DND-41 (cell line): ENCODE measurements around the gene MYH15.
"Not testable (repeated sequence)": the region's sequence is repeated elsewhere in the genome, so short reads cannot be mapped to it uniquely, and the experiment has no call there.

ENCODE experiments used
- ATAC-seq: fragments of 200-7000 bp; cut with Tn5 transposase; 3 replicates; pipeline ENCODE4 v1.9.1; 2021; ENCODE audit warnings: low read depth; ENCODE audit not compliant: insufficient read depth
- DNase-seq: peaks from one replicate; pipeline ENCODE4 v3.0.0-alpha.2; 2020
- H2AFZ ChIP-seq: 2 replicates; pipeline ENCODE4 v1.6.0; 2012; ENCODE audit warnings: low read depth, low read length
- H3K27ac ChIP-seq: 2 replicates; pipeline ENCODE4 v1.5.1; 2012; ENCODE audit warnings: low read length, inconsistent platforms
- H3K27me3 ChIP-seq: fragments of 200-600 bp; sonication (generic); 2 replicates; pipeline ENCODE4 v1.6.0; 2012; ENCODE audit warnings: low read length, mild to moderate bottlenecking, inconsistent platforms; ENCODE audit not compliant: insufficient read depth, poor library complexity
- H3K36me3 ChIP-seq: 2 replicates; pipeline ENCODE4 v1.5.1; 2012; ENCODE audit warnings: low read length, inconsistent platforms; ENCODE audit not compliant: insufficient read depth
- H3K4me1 ChIP-seq: 2 replicates; pipeline ENCODE4 v1.5.1; 2012; ENCODE audit warnings: mild to moderate bottlenecking, low read length; ENCODE audit not compliant: insufficient read depth
- H3K4me2 ChIP-seq: 2 replicates; pipeline ENCODE4 v1.6.0; 2012; ENCODE audit warnings: mild to moderate bottlenecking, moderate library complexity, low read length, inconsistent platforms; ENCODE audit not compliant: insufficient read depth
- H3K4me3 ChIP-seq, 2 experiments: fragments of 200-600 bp in 1 of 2; shearing (Covaris generic) in 1 of 2; 2 replicates each; pipeline ENCODE4 v1.5.1; 2012 to 2016; ENCODE audit warnings: inconsistent platforms in 2 of 2, low read length in 2 of 2, mild to moderate bottlenecking in 2 of 2, low read depth in 1 of 2, moderate library complexity in 1 of 2
- H3K79me2 ChIP-seq: 2 replicates; pipeline ENCODE4 v1.6.0; 2012; ENCODE audit warnings: low read length, inconsistent platforms; ENCODE audit not compliant: insufficient read depth
- H3K9ac ChIP-seq: 2 replicates; pipeline ENCODE4 v1.6.0; 2012; ENCODE audit warnings: low read depth, mild to moderate bottlenecking, inconsistent platforms, low read length, moderate library complexity
- H3K9me3 ChIP-seq: 2 replicates; pipeline ENCODE4 v1.5.1; 2012; ENCODE audit warnings: low read length, moderate library complexity, mild to moderate bottlenecking, inconsistent platforms; ENCODE audit not compliant: insufficient read depth, severe bottlenecking
- H4K20me1 ChIP-seq: 2 replicates; pipeline ENCODE4 v1.6.0; 2012; ENCODE audit warnings: low read length; ENCODE audit not compliant: insufficient read depth
- EZH2 ChIP-seq: IDR thresholded peaks from 3 replicates; pipeline ENCODE4 v1.6.1; 2012; ENCODE audit warnings: borderline replicate concordance, low read depth, mild to moderate bottlenecking, moderate library complexity, low read length, inconsistent platforms; ENCODE audit not compliant: severe bottlenecking
- TF ChIP-seq, protein P1 (sequence below): IDR thresholded peaks from 2 replicates; pipeline ENCODE4 v1.5.1; 2012; ENCODE audit warnings: borderline replicate concordance, low read length, moderate library complexity, mild to moderate bottlenecking; ENCODE audit not compliant: poor library complexity, severe bottlenecking; ENCODE audit errors: extremely low read depth

MYH15 gene

GRCh38 chr3:108383306-108383705 is 127.1 kb downstream of the MYH15 start:
- Histone ChIP-seq H3K36me3 (no peaks in the 10 kb centered on the region), H3K9ac (no peak overlapping the region), H3K9me3 (no peaks in the 10 kb centered on the region), H3K4me3 (no peak overlapping the region), H3K79me2 (no peaks in the 10 kb centered on the region), H3K4me1 (no peaks in the 10 kb centered on the region), H3K27ac (no peak overlapping the region), H4K20me1 (no peaks in the 10 kb centered on the region), H3K27me3 (no peaks in the 10 kb centered on the region), H2AFZ (no peak overlapping the region), H3K4me2 (no peak overlapping the region)
- no peak for TF ChIP-seq EZH2
- TF ChIP-seq, protein P1, sequence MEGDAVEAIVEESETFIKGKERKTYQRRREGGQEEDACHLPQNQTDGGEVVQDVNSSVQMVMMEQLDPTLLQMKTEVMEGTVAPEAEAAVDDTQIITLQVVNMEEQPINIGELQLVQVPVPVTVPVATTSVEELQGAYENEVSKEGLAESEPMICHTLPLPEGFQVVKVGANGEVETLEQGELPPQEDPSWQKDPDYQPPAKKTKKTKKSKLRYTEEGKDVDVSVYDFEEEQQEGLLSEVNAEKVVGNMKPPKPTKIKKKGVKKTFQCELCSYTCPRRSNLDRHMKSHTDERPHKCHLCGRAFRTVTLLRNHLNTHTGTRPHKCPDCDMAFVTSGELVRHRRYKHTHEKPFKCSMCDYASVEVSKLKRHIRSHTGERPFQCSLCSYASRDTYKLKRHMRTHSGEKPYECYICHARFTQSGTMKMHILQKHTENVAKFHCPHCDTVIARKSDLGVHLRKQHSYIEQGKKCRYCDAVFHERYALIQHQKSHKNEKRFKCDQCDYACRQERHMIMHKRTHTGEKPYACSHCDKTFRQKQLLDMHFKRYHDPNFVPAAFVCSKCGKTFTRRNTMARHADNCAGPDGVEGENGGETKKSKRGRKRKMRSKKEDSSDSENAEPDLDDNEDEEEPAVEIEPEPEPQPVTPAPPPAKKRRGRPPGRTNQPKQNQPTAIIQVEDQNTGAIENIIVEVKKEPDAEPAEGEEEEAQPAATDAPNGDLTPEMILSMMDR: no peak
- no peak for DNase-seq
- ATAC-seq: no peak

GRCh38 chr3:108381529-108382140 is 128.8 kb downstream of the MYH15 start:
- Histone ChIP-seq H3K4me3 (no peak overlapping the region), H3K9ac (no peak overlapping the region), H2AFZ (no peak overlapping the region), H3K4me2 (no peak overlapping the region), H3K36me3 (no peaks in the 10 kb centered on the region), H3K27ac (no peak overlapping the region), H3K79me2 (no peaks in the 10 kb centered on the region), H4K20me1 (no peaks in the 10 kb centered on the region), H3K27me3 (no peaks in the 10 kb centered on the region), H3K9me3 (no peaks in the 10 kb centered on the region), H3K4me1 (no peaks in the 10 kb centered on the region)
- ATAC-seq (no peak), DNase-seq (no peak)
- TF ChIP-seq, protein P1: no peak
- TF ChIP-seq EZH2: no peak

- Histone ChIP-seq H3K4me3 (no peak overlapping the region), H3K79me2 (no peaks in the 10 kb centered on the region), H3K4me2 (no peak overlapping the region), H3K27ac (no peak overlapping the region), H4K20me1 (no peaks in the 10 kb centered on the region), H3K4me1 (no peaks in the 10 kb centered on the region), H3K36me3 (no peaks in the 10 kb centered on the region), H2AFZ (no peak overlapping the region), H3K9ac (no peak overlapping the region), H3K9me3 (no peaks in the 10 kb centered on the region), H3K27me3 (no peaks in the 10 kb centered on the region)
- no peak for TF ChIP-seq EZH2
- TF ChIP-seq, protein P1: no peak
- no peak for DNase-seq
- 0 out of 3 replicates have a peak, but pooled peaks have one; percentile 7 for ATAC-seq
These were observed 130.1 kb downstream of the MYH15 start for GRCh38 chr3:108380128-108380795.

DNA sequence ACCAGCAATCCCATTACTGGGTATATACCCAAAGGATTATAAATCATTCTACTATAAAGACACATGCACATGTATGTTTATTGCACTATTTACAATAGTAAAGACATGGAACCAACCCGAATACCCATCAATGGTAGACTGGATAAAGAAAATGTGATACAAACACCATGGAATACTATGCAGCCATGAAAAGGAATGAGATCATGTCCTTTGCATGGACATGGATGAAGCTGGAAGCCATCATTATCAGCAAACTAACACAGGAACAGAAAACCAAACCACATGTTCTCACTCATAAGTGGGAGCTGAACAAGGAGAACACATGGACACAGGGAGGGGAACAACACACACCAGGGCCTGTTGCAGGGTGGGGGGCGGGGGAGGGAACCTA is 131.4 kb downstream of the MYH15 start:
- not testable (repeated sequence) for H3K27me3 ChIP-seq, H3K4me3 ChIP-seq, H3K9ac ChIP-seq, H3K9me3 ChIP-seq, H3K27ac ChIP-seq, H3K4me2 ChIP-seq, DNase-seq, H3K79me2 ChIP-seq, H3K4me1 ChIP-seq, ATAC-seq, H4K20me1 ChIP-seq, H2AFZ ChIP-seq, H3K36me3 ChIP-seq
